GM23338 (cell line): ENCODE results near the gene GPC6. TPM values are rescaled to one million over a fixed set of nuclear protein-coding genes. Genes with fewer than 3 reads are reported as not detected.

ENCODE experiments used
- ATAC-seq: fragments of 200-7000 bp; cut with Tn5 transposase; 3 replicates; pipeline ENCODE4 v1.9.1; 2020
- DNase-seq: peaks from one replicate; pipeline ENCODE4 v3.0.0-alpha.2; 2015; ENCODE audit warnings: low spot score
- H2AFZ ChIP-seq: fragments of 200-600 bp; sonication (generic); 2 replicates; pipeline ENCODE4 v1.8.0; 2016; ENCODE audit warnings: antibody characterized with exemption, mild to moderate bottlenecking, moderate library complexity
- H3F3A ChIP-seq: fragments of 200-600 bp; sonication (generic); replicated peaks from 2 replicates; pipeline ENCODE4 v1.8.0; 2017; ENCODE audit warnings: antibody characterized with exemption, mixed run types, low read depth
- H3K27ac ChIP-seq: fragments of 200-600 bp; sonication (generic); 2 replicates; pipeline ENCODE4 v1.6.1; 2016; ENCODE audit warnings: low read depth
- H3K27me3 ChIP-seq: fragments of 200-600 bp; sonication (generic); 2 replicates; pipeline ENCODE4 v1.8.0; 2016; ENCODE audit warnings: mild to moderate bottlenecking, mixed run types, moderate library complexity; ENCODE audit not compliant: insufficient read depth
- H3K36me3 ChIP-seq: fragments of 200-600 bp; sonication (generic); 2 replicates; pipeline ENCODE4 v1.8.0; 2016; ENCODE audit warnings: mild to moderate bottlenecking; ENCODE audit not compliant: insufficient read depth
- H3K4me1 ChIP-seq: fragments of 200-600 bp; sonication (generic); 2 replicates; pipeline ENCODE4 v1.8.0; 2016; ENCODE audit warnings: mild to moderate bottlenecking, moderate library complexity; ENCODE audit not compliant: insufficient read depth
- H3K4me2 ChIP-seq: fragments of 200-600 bp; sonication (generic); 2 replicates; pipeline ENCODE4 v1.7.1; 2017; ENCODE audit warnings: mixed run types
- H3K4me3 ChIP-seq: fragments of 200-600 bp; sonication (generic); 2 replicates; pipeline ENCODE4 v1.6.1; 2016; ENCODE audit warnings: mixed run types
- H3K79me2 ChIP-seq: fragments of 200-600 bp; sonication (generic); replicated peaks from 2 replicates; pipeline ENCODE4 v1.8.0; 2017; ENCODE audit warnings: mild to moderate bottlenecking; ENCODE audit not compliant: insufficient read depth
- H3K9me2 ChIP-seq: fragments of 200-600 bp; sonication (generic); 2 replicates; pipeline ENCODE4 v1.8.0; 2017; ENCODE audit not compliant: insufficient read depth
- H4K20me1 ChIP-seq: fragments of 200-600 bp; sonication (generic); replicated peaks from 2 replicates; pipeline ENCODE4 v1.8.0; 2017; ENCODE audit warnings: mild to moderate bottlenecking; ENCODE audit not compliant: insufficient read depth
- H3K27ac Mint-ChIP-seq: 2 replicates; pipeline ENCODE4 v1.8.0; 2020; ENCODE audit warnings: inconsistent platforms, mild to moderate bottlenecking, moderate library complexity, mixed read lengths
- H3K27me3 Mint-ChIP-seq: 3 replicates; pipeline ENCODE4 v1.8.0; 2022; ENCODE audit warnings: low read depth, mild to moderate bottlenecking, moderate library complexity, mixed read lengths, inconsistent platforms; ENCODE audit not compliant: insufficient read depth, poor library complexity
- H3K36me3 Mint-ChIP-seq: 3 replicates; pipeline ENCODE4 v1.8.0; 2021; ENCODE audit warnings: low read depth, mild to moderate bottlenecking, inconsistent platforms, moderate library complexity, mixed read lengths
- H3K4me1 Mint-ChIP-seq: 3 replicates; pipeline ENCODE4 v1.8.0; 2020; ENCODE audit warnings: mild to moderate bottlenecking, inconsistent platforms, mixed read lengths
- H3K4me3 Mint-ChIP-seq: 3 replicates; pipeline ENCODE4 v1.8.0; 2021; ENCODE audit warnings: moderate library complexity, mild to moderate bottlenecking, inconsistent platforms, mixed read lengths
- H3K9me3 Mint-ChIP-seq: 3 replicates; pipeline ENCODE4 v1.8.0; 2020; ENCODE audit warnings: moderate library complexity, mild to moderate bottlenecking, inconsistent platforms, mixed read lengths
- CREB1 ChIP-seq: fragments of 250-450 bp; sonication (Bioruptor Pico); IDR thresholded peaks from 2 replicates; pipeline ENCODE4 v1.5.0; 2020; ENCODE audit warnings: low read depth, mild to moderate bottlenecking, moderate library complexity
- ETS1 ChIP-seq: IDR thresholded peaks from 2 replicates; pipeline ENCODE4 v1.6.1; 2016; ENCODE audit warnings: antibody characterized with exemption
- EZH2 ChIP-seq: fragments of 200-600 bp; sonication (generic); IDR thresholded peaks from one replicate; pipeline ENCODE4 v1.8.0; 2017; ENCODE audit warnings: antibody characterized with exemption, mild to moderate bottlenecking, low read depth; ENCODE audit not compliant: unreplicated experiment
- EZH2phosphoT487 ChIP-seq: fragments of 200-600 bp; sonication (generic); IDR thresholded peaks from one replicate; pipeline ENCODE4 v1.8.1; 2018; ENCODE audit warnings: antibody characterized with exemption; ENCODE audit not compliant: unreplicated experiment
- JUNB ChIP-seq: IDR thresholded peaks from one replicate; pipeline ENCODE4 v1.6.1; 2016; ENCODE audit warnings: antibody characterized with exemption; ENCODE audit not compliant: unreplicated experiment
- NANOG ChIP-seq: IDR thresholded peaks from 2 replicates; pipeline ENCODE4 v1.6.1; 2016; ENCODE audit warnings: antibody characterized with exemption, borderline replicate concordance
- POLR2AphosphoS5 ChIP-seq: IDR thresholded peaks from 2 replicates; pipeline ENCODE4 v1.6.1; 2016; ENCODE audit warnings: antibody characterized with exemption, low read depth
- REST ChIP-seq: IDR thresholded peaks from one replicate; pipeline ENCODE4 v1.6.1; 2018; ENCODE audit warnings: antibody characterized with exemption; ENCODE audit not compliant: unreplicated experiment
- STAT1 ChIP-seq: IDR thresholded peaks from one replicate; pipeline ENCODE4 v1.6.1; 2016; ENCODE audit warnings: antibody characterized with exemption; ENCODE audit not compliant: unreplicated experiment
- ZNF114 ChIP-seq: fragments of 250-450 bp; sonication (Bioruptor Pico); IDR thresholded peaks from 2 replicates; pipeline ENCODE4 v1.5.0; 2020; ENCODE audit warnings: mild to moderate bottlenecking, moderate library complexity
- ZNF331 ChIP-seq: fragments of 250-450 bp; sonication (Bioruptor Pico); IDR thresholded peaks from 2 replicates; pipeline ENCODE4 v1.5.0; 2020; ENCODE audit warnings: low read depth, mild to moderate bottlenecking, moderate library complexity
- polyA plus RNA-seq: library from polyadenylated mRNA; unstranded; fragments of >200 nt; fragmentation: Nextera tagmentation; extraction: Ambion mirVana; gene quantifications from 2 replicates; pipeline ENCODE4 v1.2.1, GENCODE V29; 2016
- total RNA-seq: library from RNA; depleted of rRNA; stranded (reverse); fragments of >200 nt; shearing (Covaris generic); gene quantifications from 2 replicates; pipeline ENCODE4 v1.2.3, GENCODE V29; 2014
- TF ChIP-seq, protein P1 (sequence below), 2 experiments: fragments of 200-600 bp in 1 of 2; sonication (generic) in 1 of 2; conservative IDR thresholded peaks; 2 replicates each; pipeline versions ENCODE4 v1.5.1 to v1.6.1; 2016 to 2017; ENCODE audit warnings: antibody characterized with exemption in 2 of 2, low read depth in 2 of 2, mild to moderate bottlenecking in 2 of 2, moderate library complexity in 1 of 2
- TF ChIP-seq, protein P2 (sequence below): fragments of 250-450 bp; sonication (Bioruptor Pico); IDR thresholded peaks from 2 replicates; pipeline ENCODE4 v1.5.0; 2020; ENCODE audit warnings: mild to moderate bottlenecking, moderate library complexity

GPC6 gene
- total and polyA plus RNA-seq, 2 experiments from 2014 or later, result 6.4 to 28.6 TPM

DNA sequence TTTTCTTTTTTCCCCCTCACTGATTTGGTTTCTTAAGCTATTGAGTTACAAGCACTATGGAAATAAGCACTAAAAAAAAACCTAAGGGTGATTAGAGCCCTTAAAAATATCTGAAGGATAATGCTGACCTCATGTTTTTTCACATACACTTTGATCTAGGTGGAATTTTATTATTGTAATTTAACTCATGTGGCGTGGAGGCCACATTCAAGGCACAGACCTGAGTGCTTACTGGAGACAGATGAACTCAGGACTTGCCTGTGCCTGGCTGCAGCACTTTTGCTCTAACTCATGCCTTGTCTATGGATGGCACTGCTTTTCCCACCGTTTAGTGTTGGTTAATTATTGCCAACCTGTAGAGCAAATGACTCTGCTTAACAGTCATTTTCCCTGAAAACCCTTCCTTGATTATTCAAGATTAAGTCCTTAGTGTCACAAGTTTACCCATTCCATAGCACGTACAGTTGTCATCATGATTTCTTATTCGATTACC is 541.4 kb downstream of the GPC6 start:
- Mint-ChIP-seq H3K4me1 (peaks cover 11% of the 10 kb centered on the region), H3K9me3 (peaks cover 10% of the 10 kb centered on the region; the same call in 2 of the 3 replicates), H3K27ac (no peak overlapping the region), H3K27me3 (peaks cover 2% of the 10 kb centered on the region), H3K36me3 (peaks cover 8% of the 10 kb centered on the region; the same call in 2 of the 3 replicates), H3K4me3 (no peak overlapping the region)
- Histone ChIP-seq H3K4me1 (no peaks in the 10 kb centered on the region), H4K20me1 (no peaks in the 10 kb centered on the region), H3K4me3 (no peak overlapping the region), H3K36me3 (no peaks in the 10 kb centered on the region), H3K27me3 (no peaks in the 10 kb centered on the region), H3K79me2 (no peaks in the 10 kb centered on the region), H3K4me2 (no peak overlapping the region), H3K27ac (no peak overlapping the region), H3K9me2 (no peaks in the 10 kb centered on the region), H3F3A (no peaks in the 10 kb centered on the region), H2AFZ (no peak overlapping the region)
- DNase-seq (no peak), ATAC-seq (no peak)
- no peak for TF ChIP-seq EZH2
- TF ChIP-seq CREB1, result no peak
- no peak for TF ChIP-seq EZH2phosphoT487
- no peak for TF ChIP-seq NANOG
- no peak for TF ChIP-seq REST
- no peak for TF ChIP-seq ZNF114
- no peak for TF ChIP-seq JUNB
- TF ChIP-seq, protein P1, sequence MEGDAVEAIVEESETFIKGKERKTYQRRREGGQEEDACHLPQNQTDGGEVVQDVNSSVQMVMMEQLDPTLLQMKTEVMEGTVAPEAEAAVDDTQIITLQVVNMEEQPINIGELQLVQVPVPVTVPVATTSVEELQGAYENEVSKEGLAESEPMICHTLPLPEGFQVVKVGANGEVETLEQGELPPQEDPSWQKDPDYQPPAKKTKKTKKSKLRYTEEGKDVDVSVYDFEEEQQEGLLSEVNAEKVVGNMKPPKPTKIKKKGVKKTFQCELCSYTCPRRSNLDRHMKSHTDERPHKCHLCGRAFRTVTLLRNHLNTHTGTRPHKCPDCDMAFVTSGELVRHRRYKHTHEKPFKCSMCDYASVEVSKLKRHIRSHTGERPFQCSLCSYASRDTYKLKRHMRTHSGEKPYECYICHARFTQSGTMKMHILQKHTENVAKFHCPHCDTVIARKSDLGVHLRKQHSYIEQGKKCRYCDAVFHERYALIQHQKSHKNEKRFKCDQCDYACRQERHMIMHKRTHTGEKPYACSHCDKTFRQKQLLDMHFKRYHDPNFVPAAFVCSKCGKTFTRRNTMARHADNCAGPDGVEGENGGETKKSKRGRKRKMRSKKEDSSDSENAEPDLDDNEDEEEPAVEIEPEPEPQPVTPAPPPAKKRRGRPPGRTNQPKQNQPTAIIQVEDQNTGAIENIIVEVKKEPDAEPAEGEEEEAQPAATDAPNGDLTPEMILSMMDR (conservative IDR thresholded peaks at IDR 0.05; ENCODE audit: low read depth in 2 of 2), result no peak
- TF ChIP-seq, protein P2, sequence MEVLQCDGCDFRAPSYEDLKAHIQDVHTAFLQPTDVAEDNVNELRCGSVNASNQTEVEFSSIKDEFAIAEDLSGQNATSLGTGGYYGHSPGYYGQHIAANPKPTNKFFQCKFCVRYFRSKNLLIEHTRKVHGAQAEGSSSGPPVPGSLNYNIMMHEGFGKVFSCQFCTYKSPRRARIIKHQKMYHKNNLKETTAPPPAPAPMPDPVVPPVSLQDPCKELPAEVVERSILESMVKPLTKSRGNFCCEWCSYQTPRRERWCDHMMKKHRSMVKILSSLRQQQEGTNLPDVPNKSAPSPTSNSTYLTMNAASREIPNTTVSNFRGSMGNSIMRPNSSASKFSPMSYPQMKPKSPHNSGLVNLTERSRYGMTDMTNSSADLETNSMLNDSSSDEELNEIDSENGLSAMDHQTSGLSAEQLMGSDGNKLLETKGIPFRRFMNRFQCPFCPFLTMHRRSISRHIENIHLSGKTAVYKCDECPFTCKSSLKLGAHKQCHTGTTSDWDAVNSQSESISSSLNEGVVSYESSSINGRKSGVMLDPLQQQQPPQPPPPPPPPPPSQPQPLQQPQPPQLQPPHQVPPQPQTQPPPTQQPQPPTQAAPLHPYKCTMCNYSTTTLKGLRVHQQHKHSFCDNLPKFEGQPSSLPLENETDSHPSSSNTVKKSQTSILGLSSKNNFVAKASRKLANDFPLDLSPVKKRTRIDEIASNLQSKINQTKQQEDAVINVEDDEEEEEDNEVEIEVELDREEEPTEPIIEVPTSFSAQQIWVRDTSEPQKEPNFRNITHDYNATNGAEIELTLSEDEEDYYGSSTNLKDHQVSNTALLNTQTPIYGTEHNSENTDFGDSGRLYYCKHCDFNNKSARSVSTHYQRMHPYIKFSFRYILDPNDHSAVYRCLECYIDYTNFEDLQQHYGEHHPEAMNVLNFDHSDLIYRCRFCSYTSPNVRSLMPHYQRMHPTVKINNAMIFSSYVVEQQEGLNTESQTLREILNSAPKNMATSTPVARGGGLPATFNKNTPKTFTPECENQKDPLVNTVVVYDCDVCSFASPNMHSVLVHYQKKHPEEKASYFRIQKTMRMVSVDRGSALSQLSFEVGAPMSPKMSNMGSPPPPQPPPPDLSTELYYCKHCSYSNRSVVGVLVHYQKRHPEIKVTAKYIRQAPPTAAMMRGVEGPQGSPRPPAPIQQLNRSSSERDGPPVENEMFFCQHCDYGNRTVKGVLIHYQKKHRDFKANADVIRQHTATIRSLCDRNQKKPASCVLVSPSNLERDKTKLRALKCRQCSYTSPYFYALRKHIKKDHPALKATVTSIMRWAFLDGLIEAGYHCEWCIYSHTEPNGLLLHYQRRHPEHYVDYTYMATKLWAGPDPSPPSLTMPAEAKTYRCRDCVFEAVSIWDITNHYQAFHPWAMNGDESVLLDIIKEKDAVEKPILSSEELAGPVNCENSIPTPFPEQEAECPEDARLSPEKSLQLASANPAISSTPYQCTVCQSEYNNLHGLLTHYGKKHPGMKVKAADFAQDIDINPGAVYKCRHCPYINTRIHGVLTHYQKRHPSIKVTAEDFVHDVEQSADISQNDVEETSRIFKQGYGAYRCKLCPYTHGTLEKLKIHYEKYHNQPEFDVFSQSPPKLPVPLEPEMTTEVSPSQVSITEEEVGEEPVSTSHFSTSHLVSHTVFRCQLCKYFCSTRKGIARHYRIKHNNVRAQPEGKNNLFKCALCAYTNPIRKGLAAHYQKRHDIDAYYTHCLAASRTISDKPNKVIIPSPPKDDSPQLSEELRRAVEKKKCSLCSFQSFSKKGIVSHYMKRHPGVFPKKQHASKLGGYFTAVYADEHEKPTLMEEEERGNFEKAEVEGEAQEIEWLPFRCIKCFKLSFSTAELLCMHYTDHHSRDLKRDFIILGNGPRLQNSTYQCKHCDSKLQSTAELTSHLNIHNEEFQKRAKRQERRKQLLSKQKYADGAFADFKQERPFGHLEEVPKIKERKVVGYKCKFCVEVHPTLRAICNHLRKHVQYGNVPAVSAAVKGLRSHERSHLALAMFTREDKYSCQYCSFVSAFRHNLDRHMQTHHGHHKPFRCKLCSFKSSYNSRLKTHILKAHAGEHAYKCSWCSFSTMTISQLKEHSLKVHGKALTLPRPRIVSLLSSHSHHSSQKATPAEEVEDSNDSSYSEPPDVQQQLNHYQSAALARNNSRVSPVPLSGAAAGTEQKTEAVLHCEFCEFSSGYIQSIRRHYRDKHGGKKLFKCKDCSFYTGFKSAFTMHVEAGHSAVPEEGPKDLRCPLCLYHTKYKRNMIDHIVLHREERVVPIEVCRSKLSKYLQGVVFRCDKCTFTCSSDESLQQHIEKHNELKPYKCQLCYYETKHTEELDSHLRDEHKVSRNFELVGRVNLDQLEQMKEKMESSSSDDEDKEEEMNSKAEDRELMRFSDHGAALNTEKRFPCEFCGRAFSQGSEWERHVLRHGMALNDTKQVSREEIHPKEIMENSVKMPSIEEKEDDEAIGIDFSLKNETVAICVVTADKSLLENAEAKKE (CRISPR knock-in tag), result no peak
- no peak for TF ChIP-seq ZNF331
- no peak for TF ChIP-seq ETS1
- no peak for TF ChIP-seq POLR2AphosphoS5
- TF ChIP-seq STAT1, result no peak
